SK-N-SH treated with all-trans-retinoic acid at 6 μM for 48 hours (cell line): Measurements from ENCODE around the gene TCERG1L.

ENCODE experiments used
- ATAC-seq: fragments of 200-7000 bp; cut with Tn5 transposase; 3 replicates; pipeline ENCODE4 v1.9.1; 2020; ENCODE audit warnings: mild to moderate bottlenecking, moderate library complexity
- ARNTL ChIP-seq: fragments of 450-650 bp; formaldehyde crosslinking; IDR thresholded peaks from 2 replicates; pipeline ENCODE4 v1.5.0; 2020; ENCODE audit warnings: low read depth, mild to moderate bottlenecking, moderate library complexity, borderline replicate concordance
- BACH2 ChIP-seq: fragments of 250-450 bp; sonication (Bioruptor Pico); IDR thresholded peaks from 2 replicates; pipeline ENCODE4 v1.9.0; 2021; ENCODE audit warnings: mild to moderate bottlenecking, borderline replicate concordance
- CSRNP3 ChIP-seq: fragments of 250-450 bp; sonication (Bioruptor Pico); IDR thresholded peaks from 2 replicates; pipeline ENCODE4 v1.5.1; 2021; ENCODE audit warnings: mild to moderate bottlenecking, moderate library complexity
- ESRRG ChIP-seq: fragments of 250-450 bp; sonication (Bioruptor Pico); IDR thresholded peaks from 2 replicates; pipeline ENCODE4 v1.6.1; 2021; ENCODE audit warnings: mild to moderate bottlenecking
- PATZ1 ChIP-seq: fragments of 250-450 bp; sonication (Bioruptor Pico); IDR thresholded peaks from 2 replicates; pipeline ENCODE4 v1.8.0; 2020; ENCODE audit warnings: mild to moderate bottlenecking, moderate library complexity, borderline replicate concordance
- POU6F1 ChIP-seq: fragments of 250-450 bp; sonication (Bioruptor Pico); IDR thresholded peaks from 2 replicates; pipeline ENCODE4 v1.8.0; 2021; ENCODE audit warnings: low read depth, mild to moderate bottlenecking, moderate library complexity, borderline replicate concordance
- RARB ChIP-seq: fragments of 250-450 bp; sonication (Bioruptor Pico); IDR thresholded peaks from 2 replicates; pipeline ENCODE4 v1.8.0; 2021; ENCODE audit warnings: mild to moderate bottlenecking, moderate library complexity
- SNAI2 ChIP-seq: fragments of 250-450 bp; sonication (Bioruptor Pico); IDR thresholded peaks from 2 replicates; pipeline ENCODE4 v1.5.0; 2020; ENCODE audit warnings: mild to moderate bottlenecking, moderate library complexity
- TCF4 ChIP-seq: fragments of 250-450 bp; sonication (Bioruptor Pico); IDR thresholded peaks from 2 replicates; pipeline ENCODE4 v1.8.0; 2021; ENCODE audit warnings: mild to moderate bottlenecking, moderate library complexity, borderline replicate concordance
- TOX ChIP-seq: fragments of 250-450 bp; sonication (Bioruptor Pico); IDR thresholded peaks from 2 replicates; pipeline ENCODE4 v1.8.0; 2021; ENCODE audit warnings: mild to moderate bottlenecking, moderate library complexity, borderline replicate concordance
- TSHZ2 ChIP-seq: fragments of 250-450 bp; sonication (Bioruptor Pico); IDR thresholded peaks from 2 replicates; pipeline ENCODE4 v1.5.0; 2020; ENCODE audit warnings: mild to moderate bottlenecking, moderate library complexity
- ZC3H10 ChIP-seq: fragments of 250-450 bp; sonication (Bioruptor Pico); IDR thresholded peaks from 2 replicates; pipeline ENCODE4 v1.5.1; 2021; ENCODE audit warnings: mild to moderate bottlenecking, moderate library complexity
- ZFP30 ChIP-seq: fragments of 450-650 bp; formaldehyde crosslinking; IDR thresholded peaks from 2 replicates; pipeline ENCODE4 v1.5.0; 2022; ENCODE audit warnings: mild to moderate bottlenecking, moderate library complexity
- ZNF70 ChIP-seq: fragments of 450-650 bp; formaldehyde crosslinking; IDR thresholded peaks from 2 replicates; pipeline ENCODE4 v1.5.0; 2020; ENCODE audit warnings: mild to moderate bottlenecking, moderate library complexity
- ZNF8 ChIP-seq: fragments of 450-650 bp; formaldehyde crosslinking; IDR thresholded peaks from 2 replicates; pipeline ENCODE4 v1.5.0; 2020; ENCODE audit warnings: mild to moderate bottlenecking, moderate library complexity

Gene TCERG1L

GRCh38 chr10:131180740-131181415 lies 130.6 kb downstream of the TCERG1L start:
- no peak for TF ChIP-seq SNAI2 (CRISPR knock-in tag)
- ATAC-seq, result no peak

- no peak for ATAC-seq
- TF ChIP-seq ZFP30 (CRISPR knock-in tag), result no peak
- no peak for TF ChIP-seq RARB (CRISPR knock-in tag)
- no peak for TF ChIP-seq CSRNP3 (CRISPR knock-in tag)
- TF ChIP-seq ZNF8 (CRISPR knock-in tag), result no peak
- TF ChIP-seq SNAI2 (CRISPR knock-in tag), result no peak
- TF ChIP-seq BACH2 (CRISPR knock-in tag), result no peak
These were observed 131.4 kb downstream of the TCERG1L start for GRCh38 chr10:131180086-131180485.

GRCh38 chr10:131179361-131179760 lies 132.2 kb downstream of the TCERG1L start:
- TF ChIP-seq PATZ1 (CRISPR knock-in tag), result no peak
- TF ChIP-seq ARNTL, result no peak
- no peak for TF ChIP-seq ZFP30 (CRISPR knock-in tag)
- TF ChIP-seq BACH2 (CRISPR knock-in tag), result no peak
- TF ChIP-seq ZNF70 (CRISPR knock-in tag), result no peak
- no peak for ATAC-seq

GRCh38 chr10:131178521-131179331 lies 132.8 kb downstream of the TCERG1L start:
- ATAC-seq, result no peak
- no peak for TF ChIP-seq ZFP30 (CRISPR knock-in tag)
- no peak for TF ChIP-seq TSHZ2
- no peak for TF ChIP-seq TCF4
- no peak for TF ChIP-seq SNAI2 (CRISPR knock-in tag)
- no peak for TF ChIP-seq CSRNP3 (CRISPR knock-in tag)

- TF ChIP-seq ZNF8 (CRISPR knock-in tag) (no peak), TOX (CRISPR knock-in tag) (no peak)
- no peak for ATAC-seq
These were observed 133.8 kb downstream of the TCERG1L start for GRCh38 chr10:131177431-131178327.

- ATAC-seq, result no peak
- TF ChIP-seq ZFP30 (CRISPR knock-in tag) (no peak), ZC3H10 (CRISPR knock-in tag) (no peak), ESRRG (no peak), TOX (CRISPR knock-in tag) (no peak), POU6F1 (no peak), TSHZ2 (no peak), BACH2 (CRISPR knock-in tag) (no peak)
These were observed 134.6 kb downstream of the TCERG1L start for GRCh38 chr10:131176907-131177306.
